Heart left ventricle (tissue), 16 donors: Measurements from ENCODE around the gene RSRC2. TPM values are rescaled to one million over a fixed set of nuclear protein-coding genes. Genes with fewer than 3 reads are reported as not detected.

Source experiments
- ATAC-seq, 4 donors: fragments of 200-7000 bp; cut with Tn5 transposase; one replicate each; pipeline ENCODE4 v1.9.1; 2020 to 2022; ENCODE audit warnings: moderate library complexity in 4 of 4, mild to moderate bottlenecking in 3 of 4, moderate number of reproducible peaks in 1 of 4
- DNase-seq, 5 donors: peaks; one replicate each; pipeline ENCODE4 v3.0.0-alpha.2; 2020
- H3K27ac ChIP-seq, 12 donors: fragments of 200-600 bp; sonication (generic) in 4 of 12; one replicate each; pipeline versions ENCODE4 v1.5.0 to v1.8.0; 2016 to 2022; ENCODE audit warnings: mild to moderate bottlenecking in 2 of 12
- H3K27me3 ChIP-seq, 9 donors: fragments of 200-600 bp; sonication (generic) in 2 of 9; one replicate each; pipeline versions ENCODE4 v1.5.1 to v1.8.0; 2016 to 2022; ENCODE audit warnings: mild to moderate bottlenecking in 3 of 9
- H3K36me3 ChIP-seq, 9 donors: fragments of 200-600 bp; sonication (generic) in 2 of 9; one replicate each; pipeline versions ENCODE4 v1.5.0 to v1.8.0; 2018 to 2022; ENCODE audit warnings: mild to moderate bottlenecking in 2 of 9
- H3K4me1 ChIP-seq, 12 donors: fragments of 200-600 bp; sonication (generic) in 4 of 12; one replicate each; pipeline versions ENCODE4 v1.5.0 to v1.8.0; 2016 to 2022; ENCODE audit warnings: mild to moderate bottlenecking in 3 of 12
- H3K4me3 ChIP-seq, 12 donors: fragments of 200-600 bp; sonication (generic) in 4 of 12; one replicate each; pipeline versions ENCODE4 v1.5.0 to v1.8.0; 2017 to 2022; ENCODE audit warnings: mild to moderate bottlenecking in 9 of 12, moderate library complexity in 4 of 12
- H3K9me3 ChIP-seq, 12 donors: fragments of 200-600 bp; sonication (generic) in 4 of 12; one replicate each; pipeline versions ENCODE4 v1.5.0 to v1.8.0; 2016 to 2022; ENCODE audit warnings: mild to moderate bottlenecking in 1 of 12
- POLR2A ChIP-seq, 2 donors: fragments of 450-650 bp; IDR thresholded peaks; one replicate each; pipeline ENCODE4 v1.6.1; 2017; ENCODE audit warnings: antibody characterized with exemption in 2 of 2, mild to moderate bottlenecking in 2 of 2, moderate library complexity in 2 of 2
- WGBS, 4 donors: extraction: QIAGEN DNeasy Blood & Tissue Kit in 2 of 4; methylation state at CpG; one replicate each; pipeline versions ENCODE4 v1.1.5 to v1.1.7; 2013 to 2018; 5-methylcytosine and 5-hydroxymethylcytosine counted together
- intact Hi-C, 10 donors: fragments of 100-400 bp; cut with DNase I; formaldehyde crosslinking; loops; one replicate each; pipeline versions ENCODE4 v1.11.1 to v1.14.2; 2022
- polyA plus RNA-seq, 2 donors: library from polyadenylated mRNA; stranded (reverse); fragments of 200-250 nt; gene quantifications; one replicate each; pipeline ENCODE4 v1.2.3, GENCODE V29; 2013
- total RNA-seq, 9 donors: library from RNA; depleted of rRNA in 2 of 9; stranded (reverse); fragments of >200 nt in 2 of 9; fragmentation: NEBNext Ultra II Directional in 3 of 9; extraction: Animal tissue kit (Norgen Biotek cat#: 25700) in 3 of 9; gene quantifications; one replicate each; pipeline versions ENCODE4 v1.1.0 to v1.2.4, GENCODE V29; 2016 to 2023
- TF ChIP-seq, protein P1 (sequence below), 12 donors: fragments of 200-600 bp; sonication (generic) in 4 of 12; IDR thresholded peaks; one replicate each; pipeline versions ENCODE4 v1.5.0 to v1.8.0; 2018 to 2022; ENCODE audit warnings: antibody characterized with exemption in 12 of 12, mild to moderate bottlenecking in 5 of 12
- donor health status: ischemic (EF 13 %, LVEDD 7.1; RV severe dilation, severe dysfunction).
- donor health status: healthy with polysubstance abuse.
- donor health status: DM: no; HTN: yes; CAD: no.
- donor health status: DM: no; HTN: no; CAD: no.
- donor health status: ischemic (EF 25% LVEDD 6.9; RV normal size, moderate dysfunction).
- donor health status: ischemic (EF 25% LVEDD 5.7; RV mildly dilated, moderate dysfunction).
- donor health status: healthy.
- donor health status: DM: yes; HTN: yes; CAD: no.
- donor health status: ischemic (EF 35%, LVEDD 5.7; RV mildly dilated, moderate dysfunction).
- donor health status: nonischemic (EF 11% LVEDD 7.7; RV severe dilation, severe dysfunction).
- donor health status: DM: yes; HTN: yes; CAD: no.
- donor health status: PGD.
- donor health status: ischemic (EF 29% LVEDD 5.4; RV normal size, mild dysfunction).
- donor health status: nonischemic (EF 23%, LVEDD 6.1; RV moderate dilation, normal function).

Gene RSRC2
- total and polyA plus RNA-seq, 11 donors, result 31.1 to 46.5 (median 35.3) TPM

DNA sequence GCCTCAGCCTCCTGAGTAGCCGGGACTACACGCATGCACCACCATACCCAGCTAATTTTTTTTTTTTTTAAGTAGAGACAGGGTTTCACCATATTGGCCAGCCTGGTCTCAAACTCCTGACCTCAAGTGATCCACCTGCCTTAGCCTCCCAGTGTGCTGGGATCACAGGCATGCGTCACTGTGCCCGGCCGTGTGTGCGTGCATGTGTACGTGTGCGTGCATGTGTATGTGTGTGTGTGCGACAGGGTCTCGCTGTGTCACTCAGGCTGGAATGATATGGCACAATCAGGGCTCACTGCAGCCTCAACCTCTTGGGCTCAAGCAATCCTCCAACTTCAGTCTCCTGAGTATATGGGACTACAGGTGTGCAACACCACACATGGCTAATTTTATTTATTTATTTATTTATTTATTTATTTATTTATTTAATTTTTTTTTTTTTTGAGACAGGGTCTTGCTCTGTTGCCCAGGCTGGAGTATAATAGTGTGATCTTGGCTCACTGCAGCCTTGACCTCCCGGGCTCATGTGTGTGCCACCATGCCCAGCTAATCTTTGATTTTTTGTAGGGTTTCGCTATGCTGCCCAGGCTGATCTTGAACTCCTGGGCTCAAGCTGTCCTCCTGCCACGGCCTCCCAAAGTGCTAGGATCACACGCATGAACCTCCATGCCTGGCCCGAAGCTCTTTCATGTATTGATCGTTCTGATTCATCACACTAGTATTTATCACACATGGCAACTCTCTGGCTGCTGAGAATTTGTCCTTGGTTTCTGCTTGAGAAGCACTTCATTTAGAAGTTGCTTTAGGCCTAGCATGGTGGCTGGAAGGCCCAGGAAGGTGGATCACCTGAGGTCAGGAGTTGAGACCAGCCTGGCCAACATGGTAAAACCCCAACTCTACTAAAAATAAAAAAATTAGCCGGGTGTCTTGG, 68.4 kb downstream of the RSRC2 start:
- no peak for TF ChIP-seq POLR2A (IDR thresholded peaks at IDR 0.05)
- TF ChIP-seq, protein P1, sequence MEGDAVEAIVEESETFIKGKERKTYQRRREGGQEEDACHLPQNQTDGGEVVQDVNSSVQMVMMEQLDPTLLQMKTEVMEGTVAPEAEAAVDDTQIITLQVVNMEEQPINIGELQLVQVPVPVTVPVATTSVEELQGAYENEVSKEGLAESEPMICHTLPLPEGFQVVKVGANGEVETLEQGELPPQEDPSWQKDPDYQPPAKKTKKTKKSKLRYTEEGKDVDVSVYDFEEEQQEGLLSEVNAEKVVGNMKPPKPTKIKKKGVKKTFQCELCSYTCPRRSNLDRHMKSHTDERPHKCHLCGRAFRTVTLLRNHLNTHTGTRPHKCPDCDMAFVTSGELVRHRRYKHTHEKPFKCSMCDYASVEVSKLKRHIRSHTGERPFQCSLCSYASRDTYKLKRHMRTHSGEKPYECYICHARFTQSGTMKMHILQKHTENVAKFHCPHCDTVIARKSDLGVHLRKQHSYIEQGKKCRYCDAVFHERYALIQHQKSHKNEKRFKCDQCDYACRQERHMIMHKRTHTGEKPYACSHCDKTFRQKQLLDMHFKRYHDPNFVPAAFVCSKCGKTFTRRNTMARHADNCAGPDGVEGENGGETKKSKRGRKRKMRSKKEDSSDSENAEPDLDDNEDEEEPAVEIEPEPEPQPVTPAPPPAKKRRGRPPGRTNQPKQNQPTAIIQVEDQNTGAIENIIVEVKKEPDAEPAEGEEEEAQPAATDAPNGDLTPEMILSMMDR (IDR thresholded peaks at IDR 0.05), result no peak
- H3K4me3 ChIP-seq, result no peak overlapping the region
- WGBS, 4 donors, result 87 to 95% (median 94%) methylated on average over 17 of the region's 17 CpGs
- no peaks in the 10 kb centered on the region for H3K36me3 ChIP-seq
- ATAC-seq, result no peak
- no peaks in the 10 kb centered on the region for H3K9me3 ChIP-seq
- no peak for DNase-seq
- peaks cover 0 to 6% (median 0%) of the 10 kb centered on the region in 12 donors for H3K4me1 ChIP-seq
- no peak overlapping the region for H3K27ac ChIP-seq
- H3K27me3 ChIP-seq, result no peaks in the 10 kb centered on the region
- intact Hi-C loops, result no loop called here

DNA sequence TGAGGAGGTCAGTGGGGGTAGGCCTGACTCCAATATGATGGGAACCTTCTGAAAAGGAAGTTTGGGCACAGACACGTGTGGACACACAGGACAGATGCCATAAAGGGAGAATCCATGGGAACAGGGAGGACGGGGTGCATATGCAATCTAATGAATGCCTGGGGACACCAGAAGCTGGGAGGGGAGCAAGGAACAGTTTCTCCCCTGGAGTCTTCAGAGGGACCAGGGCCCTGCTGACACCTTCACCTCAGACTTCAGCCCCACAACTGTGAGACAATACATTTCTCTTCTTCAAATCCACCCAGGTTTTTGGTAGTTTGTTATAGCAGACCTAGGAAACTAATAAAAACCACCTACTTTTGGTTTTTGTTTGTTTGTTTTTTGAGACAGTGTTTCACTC, 69.1 kb downstream of the RSRC2 start:
- Histone ChIP-seq H3K9me3 (no peaks in the 10 kb centered on the region), H3K36me3 (no peaks in the 10 kb centered on the region), H3K4me3 (no peak overlapping the region), H3K4me1 (peaks cover 0 to 13% (median 0%) of the 10 kb centered on the region in 12 donors), H3K27me3 (no peaks in the 10 kb centered on the region), H3K27ac (no peak overlapping the region)
- no peak for ATAC-seq
- TF ChIP-seq POLR2A (IDR thresholded peaks at IDR 0.05), result no peak
- WGBS, 4 donors, result 62 to 81% (median 73%) methylated on average over 2 of the region's 2 CpGs
- intact Hi-C loops, result no loop called here
- DNase-seq, result no peak

DNA sequence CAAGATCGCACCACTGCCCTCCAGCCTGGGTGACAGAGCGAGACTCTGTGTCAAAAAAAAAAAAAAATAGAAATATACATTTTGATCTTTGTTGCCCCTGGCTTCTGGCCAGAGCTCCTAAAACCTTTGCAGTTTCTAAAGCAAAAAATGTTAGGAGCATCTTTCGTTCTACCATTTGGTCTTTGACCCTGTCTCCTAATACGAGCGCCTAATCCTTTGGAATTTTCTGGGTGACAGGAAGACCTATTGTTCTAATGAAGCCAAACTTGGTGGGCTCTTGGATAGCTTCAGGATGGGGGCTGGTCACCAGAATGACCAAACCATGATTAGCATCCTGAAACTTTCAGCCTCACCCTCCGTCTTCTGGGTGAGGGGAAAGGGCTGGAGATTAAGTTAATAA, 72.0 kb downstream of the RSRC2 start:
- Histone ChIP-seq H3K36me3 (no peaks in the 10 kb centered on the region), H3K9me3 (no peaks in the 10 kb centered on the region), H3K4me1 (peaks cover 0 to 19% (median 0%) of the 10 kb centered on the region in 12 donors), H3K27me3 (no peaks in the 10 kb centered on the region), H3K27ac (no peak overlapping the region), H3K4me3 (no peak overlapping the region)
- TF ChIP-seq POLR2A (IDR thresholded peaks at IDR 0.05), result no peak
- TF ChIP-seq, protein P1 (IDR thresholded peaks at IDR 0.05), result no peak
- 54 to 77% (median 70%) methylated on average over 6 of the region's 6 CpGs for WGBS, 4 donors
- DNase-seq (no peak), ATAC-seq (no peak)
- intact Hi-C loops, result no loop called here

DNA sequence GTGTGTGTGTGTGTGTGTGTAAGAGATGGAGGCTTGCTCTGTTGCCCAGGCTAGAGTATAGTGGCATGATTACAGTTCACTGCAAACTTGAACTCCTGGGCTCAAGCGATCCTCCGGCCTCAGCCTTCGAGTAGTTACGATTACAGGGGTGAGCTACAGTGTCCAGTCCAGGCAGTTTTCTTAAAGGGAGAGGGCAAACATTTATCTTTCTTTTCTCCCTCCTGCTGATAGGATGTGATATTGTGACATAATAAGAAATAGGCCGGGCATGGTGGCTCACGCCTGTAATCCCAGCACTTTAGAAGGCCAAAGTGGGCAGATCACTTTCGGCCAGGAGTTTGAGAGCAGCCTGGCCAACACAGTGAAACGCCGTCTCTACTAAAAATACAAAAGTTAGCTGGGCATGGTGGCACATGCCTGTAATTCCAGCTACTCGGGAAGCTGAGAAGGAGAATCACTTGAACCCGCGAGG, 72.5 kb downstream of the RSRC2 start:
- Histone ChIP-seq H3K4me3 (no peak overlapping the region), H3K36me3 (no peaks in the 10 kb centered on the region), H3K27ac (no peak overlapping the region), H3K9me3 (no peaks in the 10 kb centered on the region), H3K4me1 (peaks cover 0 to 19% (median 0%) of the 10 kb centered on the region in 12 donors), H3K27me3 (no peaks in the 10 kb centered on the region)
- WGBS, 4 donors, result 81 to 92% (median 87%) methylated on average over 12 of the region's 12 CpGs
- intact Hi-C loops, result no loop called here
- ATAC-seq, result no peak
- no peak for DNase-seq
- TF ChIP-seq, protein P1 (IDR thresholded peaks at IDR 0.05), result no peak
- no peak for TF ChIP-seq POLR2A (IDR thresholded peaks at IDR 0.05)

Other genes with a start within 250 kb of the RSRC2 start
- 100 to 1,000 TPM in 6 of 9 donors, 10 to 100 TPM in 3; 71.1 to 173 (median 107) TPM for gene CLIP1, start 104.3 kb downstream of the RSRC2 start, total RNA-seq
- gene CLIP1, start 104.3 kb downstream of the RSRC2 start, polyA plus RNA-seq, result 10 to 100 TPM; 31.9 to 76.8 TPM
- gene ZCCHC8, start 26.0 kb downstream of the RSRC2 start, total RNA-seq, result 10 to 100 TPM in 2 of 9 donors, 1 to 10 TPM in 7; 6.4 to 14.3 (median 8.0) TPM
- 10 to 100 TPM in 1 of 2 donors, 1 to 10 TPM in 1; 7.1 to 11.0 TPM for gene ZCCHC8, start 26.0 kb downstream of the RSRC2 start, polyA plus RNA-seq
- 10 to 100 TPM in 1 of 9 donors, 1 to 10 TPM in 8; 2.2 to 10.4 (median 2.9) TPM for gene KNTC1, start 313 bp upstream of the RSRC2 start, total RNA-seq
- gene KNTC1, start 313 bp upstream of the RSRC2 start, polyA plus RNA-seq, result 1 to 10 TPM; 2.1 to 2.5 TPM
- 1 to 10 TPM in 1 of 9 donors, under 1 TPM in 2, not detected in 6; 0.69 to 4.3 (median 0.75) TPM for gene HCAR2, start 176.4 kb upstream of the RSRC2 start, total RNA-seq
- under 1 TPM; 0.11 to 0.42 TPM for gene HCAR2, start 176.4 kb upstream of the RSRC2 start, polyA plus RNA-seq
- gene HCAR3, start 189.9 kb upstream of the RSRC2 start, total RNA-seq, result 1 to 10 TPM in 1 of 9 donors, under 1 TPM in 4, not detected in 4; 0.10 to 1.1 (median 0.36) TPM
- under 1 TPM in 1 of 2 donors, not detected in 1; 0.11 TPM for gene HCAR3, start 189.9 kb upstream of the RSRC2 start, polyA plus RNA-seq
- 1 to 10 TPM in 1 of 9 donors, under 1 TPM in 3, not detected in 5; 0.08 to 1.4 (median 0.31) TPM for gene HCAR1, start 203.9 kb upstream of the RSRC2 start, total RNA-seq
- under 1 TPM in 1 of 2 donors, not detected in 1; 0.10 TPM for gene HCAR1, start 203.9 kb upstream of the RSRC2 start, polyA plus RNA-seq
- gene DENR, start 225.9 kb upstream of the RSRC2 start, total RNA-seq, result 10 to 100 TPM; 13.3 to 32.7 (median 26.3) TPM
- gene DENR, start 225.9 kb upstream of the RSRC2 start, polyA plus RNA-seq, result 10 to 100 TPM; 14.4 to 31.9 TPM
- 1 to 10 TPM in 1 of 9 donors, under 1 TPM in 8; 0.40 to 1.1 (median 0.76) TPM for gene CCDC62, start 247.6 kb upstream of the RSRC2 start, total RNA-seq
- gene CCDC62, start 247.6 kb upstream of the RSRC2 start, polyA plus RNA-seq, result under 1 TPM; 0.11 to 0.12 TPM